SK-N-DZ (cell line): ENCODE results near the gene USP5. TPM values are rescaled to one million over a fixed set of nuclear protein-coding genes. Genes with fewer than 3 reads are reported as not detected.

Experiments used
- DNase-seq: peaks from one replicate; pipeline ENCODE4 v3.0.0-alpha.2; 2015; ENCODE audit warnings: low spot score
- polyA plus RNA-seq, 2 experiments: library from polyadenylated mRNA; depleted of rRNA; stranded (reverse); fragments of >200 nt; gene quantifications; 2 replicates each; pipeline ENCODE4 v1.2.3, GENCODE V29; 2014

USP5 gene
- 126 and 127 TPM in 2 replicates for polyA plus RNA-seq (2014; cell fraction: cytosol; rRNA removed)
- polyA plus RNA-seq (2014; cell fraction: nucleus; rRNA removed): 193 and 196 TPM in 2 replicates

GRCh38 chr12:6851921-6852650 is at the start of gene USP5:
Gene USP5, plus strand, starts transcription at chr12:6852150. Its CDS starts 30 bp downstream, at chr12:6852180.
- peak; percentile 100 for DNase-seq

- DNase-seq: no peak
Observed at GRCh38 chr12:6807170-6807569, 44.8 kb upstream of the USP5 start.

GRCh38 chr12:6809056-6809455 is 42.9 kb upstream of the USP5 start:
- DNase-seq: no peak

GRCh38 chr12:6810758-6811157 is 41.2 kb upstream of the USP5 start:
- DNase-seq: no peak

GRCh38 chr12:6813363-6813762 is 38.6 kb upstream of the USP5 start:
- no peak for DNase-seq

- DNase-seq: peak; percentile 96
Observed at GRCh38 chr12:6816598-6816997, 35.4 kb upstream of the USP5 start.

GRCh38 chr12:6817098-6817497 is 34.9 kb upstream of the USP5 start:
- peak; percentile 54 for DNase-seq

GRCh38 chr12:6817662-6818157 is 34.2 kb upstream of the USP5 start:
- no peak for DNase-seq

- DNase-seq: peak; percentile 81
Observed at GRCh38 chr12:6818222-6818621, 33.7 kb upstream of the USP5 start.

GRCh38 chr12:6818645-6819044 is 33.3 kb upstream of the USP5 start:
- DNase-seq: peak; percentile 64

GRCh38 chr12:6819106-6820030 is 32.6 kb upstream of the USP5 start:
- DNase-seq: peak; percentile 70

GRCh38 chr12:6820166-6820565 is 31.8 kb upstream of the USP5 start:
- DNase-seq: no peak

- DNase-seq: peak; percentile 83
Observed at GRCh38 chr12:6821591-6822425, 30.1 kb upstream of the USP5 start, which contains the start of gene GPR162. Gene GPR162, plus strand, starts transcription at chr12:6821821. Its CDS starts 2,078 bp downstream, at chr12:6823899.

- no peak for DNase-seq
Observed at GRCh38 chr12:6822426-6823135, 29.4 kb upstream of the USP5 start.

GRCh38 chr12:6823182-6824084 is 28.5 kb upstream of the USP5 start:
- no peak for DNase-seq

- no peak for DNase-seq
Observed at GRCh38 chr12:6824085-6824775, 27.7 kb upstream of the USP5 start.

- DNase-seq: no peak
Observed at GRCh38 chr12:6824901-6825381, 27.0 kb upstream of the USP5 start.

- peak; percentile 92 for DNase-seq
Observed at GRCh38 chr12:6825398-6826124, 26.4 kb upstream of the USP5 start.
